Measurements from ENCODE around the gene CCDC88A.

Gene CCDC88A

DNA sequence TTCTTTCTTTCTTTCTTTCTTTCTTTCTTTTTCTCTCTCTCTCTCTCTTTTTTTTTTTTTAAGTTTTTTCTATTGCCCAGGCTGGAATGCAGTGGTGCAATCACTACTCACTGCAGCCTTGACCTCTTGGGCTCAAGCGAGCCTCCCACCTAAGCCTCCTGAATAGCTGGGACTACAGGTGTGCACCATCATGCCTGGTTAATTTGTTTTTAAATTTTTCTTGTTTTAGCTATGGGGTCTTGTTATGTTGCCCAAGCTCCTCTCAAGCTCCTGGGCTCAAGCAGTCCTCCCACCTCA lies 19.4 kb upstream of the CCDC88A start:
- TF ChIP-seq MYC (IDR thresholded peaks at IDR 0.05; ENCODE audit: low read depth, low read length) (no peak), POLR2A (IDR thresholded peaks at IDR 0.05; ENCODE audit: extremely low read depth, insufficient read length) (no peak)
- TF ChIP-seq, protein P1, sequence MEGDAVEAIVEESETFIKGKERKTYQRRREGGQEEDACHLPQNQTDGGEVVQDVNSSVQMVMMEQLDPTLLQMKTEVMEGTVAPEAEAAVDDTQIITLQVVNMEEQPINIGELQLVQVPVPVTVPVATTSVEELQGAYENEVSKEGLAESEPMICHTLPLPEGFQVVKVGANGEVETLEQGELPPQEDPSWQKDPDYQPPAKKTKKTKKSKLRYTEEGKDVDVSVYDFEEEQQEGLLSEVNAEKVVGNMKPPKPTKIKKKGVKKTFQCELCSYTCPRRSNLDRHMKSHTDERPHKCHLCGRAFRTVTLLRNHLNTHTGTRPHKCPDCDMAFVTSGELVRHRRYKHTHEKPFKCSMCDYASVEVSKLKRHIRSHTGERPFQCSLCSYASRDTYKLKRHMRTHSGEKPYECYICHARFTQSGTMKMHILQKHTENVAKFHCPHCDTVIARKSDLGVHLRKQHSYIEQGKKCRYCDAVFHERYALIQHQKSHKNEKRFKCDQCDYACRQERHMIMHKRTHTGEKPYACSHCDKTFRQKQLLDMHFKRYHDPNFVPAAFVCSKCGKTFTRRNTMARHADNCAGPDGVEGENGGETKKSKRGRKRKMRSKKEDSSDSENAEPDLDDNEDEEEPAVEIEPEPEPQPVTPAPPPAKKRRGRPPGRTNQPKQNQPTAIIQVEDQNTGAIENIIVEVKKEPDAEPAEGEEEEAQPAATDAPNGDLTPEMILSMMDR (IDR thresholded peaks at IDR 0.05; ENCODE audit: low read depth, low read length) = no peak
- TF ChIP-seq, protein P2, sequence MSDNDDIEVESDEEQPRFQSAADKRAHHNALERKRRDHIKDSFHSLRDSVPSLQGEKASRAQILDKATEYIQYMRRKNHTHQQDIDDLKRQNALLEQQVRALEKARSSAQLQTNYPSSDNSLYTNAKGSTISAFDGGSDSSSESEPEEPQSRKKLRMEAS (IDR thresholded peaks at IDR 0.05; ENCODE audit: low read depth, low read length) = no peak
- no peak for DNase-seq (ENCODE audit: low read depth)
- H3K4me3 ChIP-seq (ENCODE audit: low read depth, low read length) = no peak overlapping the region

DNA sequence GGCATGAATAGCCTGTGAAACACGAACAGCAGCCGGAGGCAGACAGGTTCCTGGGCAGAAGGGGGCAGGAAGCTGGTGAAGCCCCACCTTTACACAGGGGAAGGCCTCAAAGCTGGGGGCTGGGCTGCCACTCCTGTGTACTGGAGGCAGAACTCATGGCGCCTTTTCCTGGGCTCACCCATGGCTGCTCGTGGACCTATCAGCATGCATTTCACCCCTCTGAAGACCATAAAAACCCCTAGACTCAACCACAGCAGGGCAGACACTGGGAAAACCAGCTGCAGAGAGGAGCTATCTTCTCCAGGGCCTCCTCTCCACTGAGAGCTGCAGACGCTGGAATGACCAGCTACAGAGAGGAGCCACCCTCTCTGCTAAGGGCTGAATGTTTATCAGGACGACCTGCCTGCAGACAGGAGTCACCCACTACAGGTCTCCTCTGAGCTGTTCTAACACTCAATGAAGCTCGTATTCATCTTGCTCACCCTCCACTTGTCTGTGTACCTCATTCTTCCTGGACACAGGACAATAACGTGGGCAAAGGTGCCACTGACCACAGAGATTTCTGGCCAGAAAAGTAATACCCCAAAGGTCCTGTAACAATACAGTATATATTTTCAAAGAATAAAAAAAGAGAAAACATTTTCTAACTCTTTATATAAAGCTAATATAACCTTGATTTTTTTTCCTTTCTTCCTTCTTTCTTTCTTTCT lies 18.9 kb upstream of the CCDC88A start:
- H3K4me3 ChIP-seq (ENCODE audit: low read depth, low read length) = no peak overlapping the region
- TF ChIP-seq POLR2A (IDR thresholded peaks at IDR 0.05; ENCODE audit: extremely low read depth, insufficient read length) (no peak), MYC (IDR thresholded peaks at IDR 0.05; ENCODE audit: low read depth, low read length) (no peak)
- TF ChIP-seq, protein P1 (IDR thresholded peaks at IDR 0.05; ENCODE audit: low read depth, low read length) = no peak
- TF ChIP-seq, protein P2 (IDR thresholded peaks at IDR 0.05; ENCODE audit: low read depth, low read length) = no peak
- no peak for DNase-seq (ENCODE audit: low read depth)

DNA sequence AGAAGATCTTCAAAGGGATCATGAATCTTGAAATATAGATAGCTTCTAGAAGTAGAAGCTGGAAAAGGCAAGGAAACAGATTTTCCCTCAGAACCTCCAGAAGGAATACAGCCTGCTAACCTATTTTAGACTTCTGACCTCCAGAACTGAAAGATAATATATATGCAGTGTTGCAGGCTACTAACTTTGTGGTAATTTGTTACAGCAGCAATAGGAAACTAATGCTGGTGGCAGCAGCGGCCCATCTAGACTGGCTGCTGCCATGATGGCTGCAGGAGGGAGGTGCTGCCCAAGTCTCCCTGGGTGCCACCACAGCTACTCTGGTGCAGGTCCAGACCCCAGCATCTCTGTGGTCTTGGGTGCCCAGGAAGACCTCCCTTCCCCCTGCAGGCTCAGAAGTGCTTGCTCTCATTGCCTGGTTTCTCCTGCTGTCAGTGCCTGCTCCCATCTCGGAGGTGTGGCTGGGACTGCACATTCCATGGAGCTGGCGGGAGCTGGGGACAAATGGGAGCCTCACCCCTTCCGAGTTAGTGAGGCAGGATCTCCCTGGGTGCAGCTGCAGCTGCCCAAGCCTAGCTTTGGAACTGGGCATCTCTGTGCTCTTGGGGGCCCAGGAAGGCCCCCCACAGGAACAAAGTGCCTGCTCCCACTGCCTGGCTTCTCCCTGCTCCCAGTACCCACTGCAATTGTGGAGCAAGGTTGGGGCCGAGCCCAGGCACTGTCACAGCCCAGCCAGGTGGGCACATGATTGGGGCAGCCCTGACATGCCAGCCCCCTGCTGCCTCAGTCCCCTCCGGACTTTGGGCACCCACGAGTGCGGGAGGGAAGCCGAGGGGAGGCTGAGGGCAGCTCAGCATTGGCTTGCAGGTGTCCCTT lies 18.1 kb upstream of the CCDC88A start:
- TF ChIP-seq MYC (IDR thresholded peaks at IDR 0.05; ENCODE audit: low read depth, low read length) (no peak), POLR2A (IDR thresholded peaks at IDR 0.05; ENCODE audit: extremely low read depth, insufficient read length) (no peak)
- TF ChIP-seq, protein P2 (IDR thresholded peaks at IDR 0.05; ENCODE audit: low read depth, low read length) = no peak
- TF ChIP-seq, protein P1 (IDR thresholded peaks at IDR 0.05; ENCODE audit: low read depth, low read length) = no peak
- no peak for DNase-seq (ENCODE audit: low read depth)
- H3K4me3 ChIP-seq (ENCODE audit: low read depth, low read length) = no peak overlapping the region

DNA sequence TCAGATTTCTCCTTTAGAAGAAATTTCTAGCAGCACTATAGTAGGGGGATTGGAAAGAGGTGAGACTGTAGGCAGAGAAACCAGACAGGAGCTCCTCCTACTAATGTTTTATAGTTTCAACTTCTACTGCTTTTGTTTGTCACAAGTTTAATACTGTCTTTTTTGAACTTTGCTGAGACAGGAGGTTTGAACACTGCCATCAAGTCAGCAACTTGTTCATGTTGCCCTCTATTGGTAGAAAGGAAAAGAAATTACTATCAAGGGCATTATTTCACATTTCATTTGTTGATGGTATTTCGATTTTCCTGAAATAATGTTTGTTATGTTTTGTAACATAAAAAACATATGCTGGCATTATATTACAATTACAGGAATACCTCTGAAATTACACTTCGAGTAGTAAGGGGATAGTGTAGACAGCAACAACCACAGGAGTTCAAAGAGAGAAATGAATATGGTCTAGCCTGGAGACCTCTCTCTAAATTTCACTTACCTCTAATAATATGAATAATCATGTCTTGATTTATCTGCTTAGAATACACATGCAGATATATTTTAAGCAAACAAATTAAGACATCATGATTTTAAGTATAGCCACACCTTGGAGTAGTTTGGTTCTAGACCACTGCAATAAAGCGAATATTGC lies 12.4 kb upstream of the CCDC88A start:
- no peak overlapping the region for H3K4me3 ChIP-seq (ENCODE audit: low read depth, low read length)
- TF ChIP-seq, protein P1 (IDR thresholded peaks at IDR 0.05; ENCODE audit: low read depth, low read length) = peak; percentile 54
- TF ChIP-seq POLR2A (IDR thresholded peaks at IDR 0.05; ENCODE audit: extremely low read depth, insufficient read length) = no peak
- DNase-seq (ENCODE audit: low read depth) = peak; percentile 64

DNA sequence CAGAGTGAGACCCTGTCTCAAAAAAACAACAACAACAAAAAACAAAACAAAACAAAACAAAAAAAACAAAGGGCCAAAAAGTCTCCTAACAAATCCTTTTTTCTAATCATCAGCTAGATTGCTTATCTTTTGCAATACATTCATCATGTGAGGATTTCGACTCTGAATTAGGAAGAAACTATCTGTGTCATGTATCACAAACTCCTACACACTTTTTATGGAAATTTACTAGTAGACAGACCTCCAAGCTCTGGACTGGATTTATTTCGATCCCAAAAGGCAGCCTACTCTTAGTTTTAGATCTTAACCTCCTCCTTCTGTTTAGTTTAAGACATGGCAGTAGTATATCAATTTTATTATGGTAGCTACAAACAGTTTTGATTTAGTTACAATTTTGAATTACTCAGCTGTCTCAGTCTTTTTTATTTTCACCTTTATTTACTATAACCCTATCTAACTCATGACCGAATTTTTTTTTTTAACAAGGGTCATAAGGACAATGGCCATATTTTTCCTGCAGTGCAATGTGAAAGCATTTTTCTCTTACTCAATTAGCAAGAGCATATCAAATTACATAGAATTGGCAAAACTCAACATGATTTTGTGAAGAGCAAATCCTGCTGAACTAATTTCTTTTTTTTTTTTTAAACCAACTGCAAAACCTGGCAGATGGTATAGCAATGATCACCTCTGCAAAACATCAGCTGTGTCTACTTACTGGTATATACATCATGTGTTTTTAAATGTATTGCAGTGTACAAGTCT lies 10.7 kb upstream of the CCDC88A start:
- no peak for DNase-seq (ENCODE audit: low read depth)
- no peak overlapping the region for H3K4me3 ChIP-seq (ENCODE audit: low read depth, low read length)
- TF ChIP-seq, protein P1 (IDR thresholded peaks at IDR 0.05; ENCODE audit: low read depth, low read length) = no peak
- TF ChIP-seq POLR2A (IDR thresholded peaks at IDR 0.05; ENCODE audit: extremely low read depth, insufficient read length) (no peak), MYC (IDR thresholded peaks at IDR 0.05; ENCODE audit: low read depth, low read length) (no peak)
- TF ChIP-seq, protein P2 (IDR thresholded peaks at IDR 0.05; ENCODE audit: low read depth, low read length) = no peak
